DOHH2 (cell line): ENCODE measurements around the gene CDHR2.

Experiments
- CTCF ChIP-seq: fragments of 200-600 bp; sonication (generic); IDR thresholded peaks from one replicate; pipeline ENCODE4 v1.5.1; 2014; ENCODE audit warnings: antibody characterized with exemption, mild to moderate bottlenecking, low read depth, low read length; ENCODE audit not compliant: poor library complexity, severe bottlenecking
- EZH2phosphoT487 ChIP-seq: fragments of 200-600 bp; sonication (generic); IDR thresholded peaks from 2 replicates; pipeline ENCODE4 v1.6.1; 2017; ENCODE audit warnings: borderline replicate concordance, mild to moderate bottlenecking, antibody characterized with exemption, low read length, moderate library complexity, mixed read lengths

DNA sequence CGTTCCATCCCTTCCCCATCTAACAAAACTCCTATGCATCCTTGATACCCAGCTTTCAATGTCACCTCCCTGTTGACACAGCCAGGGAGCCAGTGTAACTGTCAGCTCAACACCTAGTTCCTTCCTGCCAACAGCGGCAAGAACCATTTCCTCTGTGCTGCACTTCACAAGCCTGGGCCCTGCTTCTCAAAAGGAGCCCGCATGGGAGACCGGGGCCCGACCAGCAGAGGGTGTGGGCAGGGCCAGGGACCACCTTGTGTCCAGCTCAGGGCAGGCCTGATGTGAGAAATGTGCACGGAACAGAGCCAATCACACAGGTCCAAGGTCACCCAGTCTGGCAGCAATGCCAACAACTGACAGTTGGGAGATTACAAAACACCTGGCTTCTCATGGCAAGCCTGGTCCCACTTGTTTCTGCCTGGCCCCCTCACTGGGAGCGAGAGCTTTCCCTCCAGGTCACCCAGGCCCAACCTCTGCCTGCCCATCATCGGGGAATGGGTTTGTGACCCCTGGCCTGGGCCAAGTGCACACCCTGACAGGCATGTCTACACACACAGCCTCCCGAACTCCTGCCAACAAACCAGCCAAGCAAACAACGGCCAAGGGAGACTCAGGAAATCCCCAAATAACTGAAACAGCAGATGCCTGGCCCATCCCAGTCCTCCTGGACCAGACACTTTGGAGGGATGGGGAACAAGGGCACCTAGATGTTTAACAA, 15.1 kb upstream of the CDHR2 start:
- TF ChIP-seq CTCF (peak; percentile 32), EZH2phosphoT487 (no peak)
